Effector memory CD8-positive, alpha-beta T cell (primary cell): ENCODE data around the gene DGKD.

Source experiments
- ATAC-seq: fragments of 150-1000 bp; cut with Tn5 transposase; replicated peaks from 2 replicates; pipeline ENCODE4 v1.10.0; 2021; ENCODE audit warnings: mild to moderate bottlenecking, moderate library complexity
- DNase-seq, 3 experiments: peaks; one replicate each; pipeline ENCODE4 v3.0.0; 2021
- H3K27ac Mint-ChIP-seq, 2 donors: one replicate each; pipeline ENCODE4 v1.8.0; 2022; ENCODE audit warnings: mild to moderate bottlenecking in 2 of 2, mixed read lengths in 2 of 2, moderate library complexity in 2 of 2
- H3K27me3 Mint-ChIP-seq, 2 donors: one replicate each; pipeline ENCODE4 v1.8.0; 2022; ENCODE audit warnings: mixed read lengths in 2 of 2
- H3K36me3 Mint-ChIP-seq: one replicate; pipeline ENCODE4 v1.8.0; 2022; ENCODE audit warnings: mild to moderate bottlenecking, moderate library complexity, mixed read lengths; ENCODE audit not compliant: insufficient read depth
- H3K4me1 Mint-ChIP-seq, 2 donors: one replicate each; pipeline ENCODE4 v1.8.0; 2022; ENCODE audit warnings: low read depth in 2 of 2, mixed read lengths in 2 of 2
- H3K4me3 Mint-ChIP-seq, 2 donors: one replicate each; pipeline ENCODE4 v1.8.0; 2022; ENCODE audit warnings: mild to moderate bottlenecking in 2 of 2, mixed read lengths in 2 of 2, moderate library complexity in 2 of 2
- H3K9me3 Mint-ChIP-seq, 2 donors: one replicate each; pipeline ENCODE4 v1.8.0; 2022; ENCODE audit warnings: mixed read lengths in 2 of 2
- total RNA-seq, 9 experiments: gene quantifications; one replicate each; lab custom pipeline; 2026; lab: John Stamatoyannopoulos, UW

The DGKD gene, protein sequence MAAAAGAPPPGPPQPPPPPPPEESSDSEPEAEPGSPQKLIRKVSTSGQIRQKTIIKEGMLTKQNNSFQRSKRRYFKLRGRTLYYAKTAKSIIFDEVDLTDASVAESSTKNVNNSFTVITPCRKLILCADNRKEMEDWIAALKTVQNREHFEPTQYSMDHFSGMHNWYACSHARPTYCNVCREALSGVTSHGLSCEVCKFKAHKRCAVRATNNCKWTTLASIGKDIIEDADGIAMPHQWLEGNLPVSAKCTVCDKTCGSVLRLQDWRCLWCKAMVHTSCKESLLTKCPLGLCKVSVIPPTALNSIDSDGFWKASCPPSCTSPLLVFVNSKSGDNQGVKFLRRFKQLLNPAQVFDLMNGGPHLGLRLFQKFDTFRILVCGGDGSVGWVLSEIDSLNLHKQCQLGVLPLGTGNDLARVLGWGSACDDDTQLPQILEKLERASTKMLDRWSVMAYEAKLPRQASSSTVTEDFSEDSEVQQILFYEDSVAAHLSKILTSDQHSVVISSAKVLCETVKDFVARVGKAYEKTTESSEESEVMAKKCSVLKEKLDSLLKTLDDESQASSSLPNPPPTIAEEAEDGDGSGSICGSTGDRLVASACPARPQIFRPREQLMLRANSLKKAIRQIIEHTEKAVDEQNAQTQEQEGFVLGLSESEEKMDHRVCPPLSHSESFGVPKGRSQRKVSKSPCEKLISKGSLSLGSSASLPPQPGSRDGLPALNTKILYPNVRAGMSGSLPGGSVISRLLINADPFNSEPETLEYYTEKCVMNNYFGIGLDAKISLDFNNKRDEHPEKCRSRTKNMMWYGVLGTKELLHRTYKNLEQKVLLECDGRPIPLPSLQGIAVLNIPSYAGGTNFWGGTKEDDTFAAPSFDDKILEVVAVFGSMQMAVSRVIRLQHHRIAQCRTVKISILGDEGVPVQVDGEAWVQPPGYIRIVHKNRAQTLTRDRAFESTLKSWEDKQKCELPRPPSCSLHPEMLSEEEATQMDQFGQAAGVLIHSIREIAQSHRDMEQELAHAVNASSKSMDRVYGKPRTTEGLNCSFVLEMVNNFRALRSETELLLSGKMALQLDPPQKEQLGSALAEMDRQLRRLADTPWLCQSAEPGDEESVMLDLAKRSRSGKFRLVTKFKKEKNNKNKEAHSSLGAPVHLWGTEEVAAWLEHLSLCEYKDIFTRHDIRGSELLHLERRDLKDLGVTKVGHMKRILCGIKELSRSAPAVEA
- 61.7 to 255 (median 129) reads per million in 9 experiments for total RNA-seq

- Mint-ChIP-seq H3K27me3 (no peaks in the 10 kb centered on the region), H3K4me1 (peaks cover 48 to 52% of the 10 kb centered on the region in 2 donors), H3K9me3 (no peaks in the 10 kb centered on the region), H3K36me3 (peaks cover 17% of the 10 kb centered on the region), H3K4me3 (peak within 1 kb of the TSS; percentile 91), H3K27ac (peak within 1 kb of the TSS; percentile 64 to 88)
- ATAC-seq (peak; percentile 80), DNase-seq (peak; percentile 54 to 66 (median 58))
Measured at GRCh38 chr2:233353769-233354499, at the start of gene DGKD. Gene DGKD (plus strand): TSS chr2:233354494. CDS start chr2:233354519, 25 bp downstream.

- peaks cover 3% of the 10 kb centered on the region for H3K36me3 Mint-ChIP-seq
- no peak for ATAC-seq
Measured at GRCh38 chr2:233307565-233307964, 46.7 kb upstream of the DGKD start, which contains the start of gene SAG. Gene SAG (plus strand): TSS chr2:233307816. CDS start chr2:233309190, 1,374 bp downstream.

GRCh38 chr2:233311241-233311926, 42.9 kb upstream of the DGKD start:
- Mint-ChIP-seq H3K4me3 (no peak overlapping the region), H3K4me1 (peaks cover 12 to 15% of the 10 kb centered on the region in 2 donors), H3K9me3 (no peaks in the 10 kb centered on the region), H3K27ac (peak overlapping the region in 1 of 2 donors; percentile 19), H3K36me3 (no peaks in the 10 kb centered on the region), H3K27me3 (no peaks in the 10 kb centered on the region)
- ATAC-seq (peak; percentile 51), DNase-seq (no peak)

More at GRCh38 chr2:233307565-233307964, 46.7 kb upstream of the DGKD start, which contains the start of gene SAG:
- DNase-seq, result no peak
- H3K4me1 Mint-ChIP-seq, result peaks cover 10 to 11% of the 10 kb centered on the region in 2 donors
- H3K4me3 Mint-ChIP-seq, result no peak within 1 kb of the TSS
- no peaks in the 10 kb centered on the region for H3K27me3 Mint-ChIP-seq
- no peaks in the 10 kb centered on the region for H3K9me3 Mint-ChIP-seq
- peak within 1 kb of the TSS in 1 of 2 donors; percentile 33 for H3K27ac Mint-ChIP-seq

DNA sequence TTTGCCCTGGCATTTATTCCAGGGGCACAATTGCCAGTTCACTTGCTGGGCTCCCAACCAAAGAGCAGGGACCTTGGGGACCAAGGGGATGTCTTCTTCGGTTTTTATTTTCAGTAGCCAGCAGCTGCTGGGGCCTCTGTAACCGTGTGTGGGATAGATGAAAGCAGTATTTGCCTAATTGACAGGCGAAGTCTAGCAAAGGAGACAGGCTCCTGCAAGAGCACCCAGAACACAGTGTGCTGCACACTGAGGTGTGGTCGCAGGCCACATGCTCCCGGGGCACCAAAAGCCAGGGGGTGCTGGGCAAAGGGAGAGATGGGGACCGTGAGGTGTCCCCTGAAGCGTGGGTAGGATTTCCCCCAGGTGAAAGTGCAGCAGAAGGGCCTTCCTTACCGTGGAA, 41.4 kb upstream of the DGKD start:
- Mint-ChIP-seq H3K4me3 (no peak overlapping the region), H3K27ac (peak overlapping the region; percentile 6 to 19)

GRCh38 chr2:233314180-233314925, 39.9 kb upstream of the DGKD start:
- no peaks in the 10 kb centered on the region for H3K36me3 Mint-ChIP-seq
- H3K27ac Mint-ChIP-seq, result no peak overlapping the region
- no peak for ATAC-seq
- H3K9me3 Mint-ChIP-seq, result no peaks in the 10 kb centered on the region
- peaks cover 13 to 15% of the 10 kb centered on the region in 2 donors for H3K4me1 Mint-ChIP-seq
- H3K27me3 Mint-ChIP-seq, result peaks cover 7 to 10% of the 10 kb centered on the region in 2 donors
- no peak overlapping the region for H3K4me3 Mint-ChIP-seq
- DNase-seq, result no peak

More for the DNA sequence above, 41.4 kb upstream of the DGKD start:
- no peak for ATAC-seq
- Mint-ChIP-seq H3K4me1 (peaks cover 11 to 15% of the 10 kb centered on the region in 2 donors), H3K9me3 (no peaks in the 10 kb centered on the region), H3K36me3 (no peaks in the 10 kb centered on the region), H3K27me3 (no peaks in the 10 kb centered on the region)
- DNase-seq, result no peak

DNA sequence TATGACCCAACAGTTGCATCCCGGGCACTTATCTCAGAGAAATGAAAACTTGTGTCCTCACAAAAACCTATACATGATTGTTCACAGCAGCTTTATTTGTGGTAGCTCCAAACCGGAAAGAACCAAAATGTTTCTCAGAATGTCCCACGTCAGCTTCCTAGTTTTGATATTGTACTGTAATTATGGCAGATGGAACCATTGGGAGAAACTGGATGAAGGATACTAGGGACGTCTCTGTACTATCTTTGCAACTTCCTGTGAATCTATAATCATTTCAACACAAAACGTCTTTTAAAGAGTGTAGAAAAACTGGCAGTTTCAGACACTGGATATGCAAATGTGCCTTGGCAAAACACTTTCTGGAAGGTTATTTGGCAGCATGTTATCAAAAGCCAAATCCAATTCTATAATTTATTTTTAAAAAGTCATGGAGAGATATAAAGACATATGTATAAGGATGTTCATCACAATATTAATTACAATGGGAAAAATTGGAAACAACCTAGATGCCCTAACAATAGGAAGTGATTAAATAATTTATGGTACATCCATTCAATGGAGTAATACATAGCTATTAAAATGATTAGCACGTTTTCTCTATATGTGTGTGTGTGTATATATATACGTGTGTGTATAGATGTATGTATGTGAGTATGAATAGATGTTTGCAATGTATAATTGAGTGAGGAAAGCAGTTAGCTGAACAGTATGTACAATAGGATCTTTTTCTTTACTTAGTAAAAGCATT, 36.9 kb upstream of the DGKD start:
- peaks cover 7 to 15% of the 10 kb centered on the region in 2 donors for H3K4me1 Mint-ChIP-seq
- H3K27ac Mint-ChIP-seq, result no peak overlapping the region
- H3K36me3 Mint-ChIP-seq, result peaks cover 4% of the 10 kb centered on the region
- peaks cover 7 to 17% of the 10 kb centered on the region in 2 donors for H3K27me3 Mint-ChIP-seq
- no peak overlapping the region for H3K4me3 Mint-ChIP-seq
- DNase-seq, result no peak
- ATAC-seq, result no peak
- H3K9me3 Mint-ChIP-seq, result no peaks in the 10 kb centered on the region

- DNase-seq, result no peak
- Mint-ChIP-seq H3K27ac (no peak overlapping the region), H3K4me3 (no peak overlapping the region), H3K9me3 (no peaks in the 10 kb centered on the region), H3K36me3 (peaks cover 4% of the 10 kb centered on the region), H3K27me3 (peaks cover 7 to 17% of the 10 kb centered on the region in 2 donors), H3K4me1 (peaks cover 8 to 11% of the 10 kb centered on the region in 2 donors)
- no peak for ATAC-seq
Measured at GRCh38 chr2:233319256-233319655, 35.0 kb upstream of the DGKD start.

GRCh38 chr2:233320470-233320869, 33.8 kb upstream of the DGKD start:
- H3K27me3 Mint-ChIP-seq, result peaks cover 7 to 17% of the 10 kb centered on the region in 2 donors
- no peak overlapping the region for H3K27ac Mint-ChIP-seq
- H3K36me3 Mint-ChIP-seq, result peaks cover 4% of the 10 kb centered on the region
- DNase-seq (no peak), ATAC-seq (no peak)
- H3K4me1 Mint-ChIP-seq, result peaks cover 8 to 14% of the 10 kb centered on the region in 2 donors
- no peak overlapping the region for H3K4me3 Mint-ChIP-seq
- no peaks in the 10 kb centered on the region for H3K9me3 Mint-ChIP-seq

DNA sequence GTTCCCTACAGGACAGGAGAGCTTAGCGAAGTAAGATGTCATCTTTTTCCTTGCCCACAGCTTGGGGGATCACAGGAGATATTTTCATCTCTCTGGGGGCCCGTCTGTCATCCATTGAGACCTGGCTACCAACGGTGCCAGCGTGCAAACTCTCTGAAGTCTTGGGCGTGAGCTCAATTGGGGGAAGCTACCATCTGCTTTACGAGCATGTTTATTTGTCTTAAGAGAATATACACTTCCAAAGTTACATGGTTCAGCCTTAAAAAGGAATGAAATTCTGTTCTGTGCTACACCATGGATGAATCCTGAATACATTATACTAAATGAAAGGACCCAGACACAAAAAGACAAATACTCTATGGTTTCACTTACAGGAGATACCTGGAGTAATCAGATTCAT, 33.1 kb upstream of the DGKD start:
- Mint-ChIP-seq H3K36me3 (peaks cover 4% of the 10 kb centered on the region), H3K27me3 (peaks cover 7 to 17% of the 10 kb centered on the region in 2 donors), H3K9me3 (no peaks in the 10 kb centered on the region), H3K4me3 (no peak overlapping the region), H3K27ac (peak overlapping the region; percentile 49 to 53), H3K4me1 (peaks cover 8 to 16% of the 10 kb centered on the region in 2 donors)
- DNase-seq, result no peak
- ATAC-seq, result no peak

DNA sequence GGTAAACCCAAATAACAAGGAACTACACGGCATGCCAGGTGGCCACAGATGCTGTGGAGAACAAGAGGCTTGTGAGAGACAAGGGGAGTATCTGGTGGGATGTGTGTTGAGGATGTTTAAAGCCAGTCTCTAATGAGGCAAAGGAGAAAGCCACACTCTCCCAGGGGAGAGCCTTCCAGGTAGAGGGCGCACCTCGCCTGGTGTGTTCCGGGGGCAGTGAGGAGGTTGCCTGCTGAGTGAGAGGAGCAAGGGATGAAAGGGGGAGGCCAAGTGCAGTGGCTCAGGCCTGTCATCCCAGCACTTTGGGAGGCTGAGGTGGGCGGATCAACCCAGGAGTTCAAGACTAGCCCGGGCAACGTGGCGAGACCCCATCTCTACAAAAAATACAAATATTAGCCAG, 30.4 kb upstream of the DGKD start:
- peaks cover 11 to 14% of the 10 kb centered on the region in 2 donors for H3K4me1 Mint-ChIP-seq
- peaks cover 1 to 11% of the 10 kb centered on the region in 2 donors for H3K27me3 Mint-ChIP-seq
- no peak overlapping the region for H3K4me3 Mint-ChIP-seq
- ATAC-seq, result no peak
- H3K36me3 Mint-ChIP-seq, result peaks cover 4% of the 10 kb centered on the region
- DNase-seq, result no peak
- no peak overlapping the region for H3K27ac Mint-ChIP-seq
- H3K9me3 Mint-ChIP-seq, result no peaks in the 10 kb centered on the region

DNA sequence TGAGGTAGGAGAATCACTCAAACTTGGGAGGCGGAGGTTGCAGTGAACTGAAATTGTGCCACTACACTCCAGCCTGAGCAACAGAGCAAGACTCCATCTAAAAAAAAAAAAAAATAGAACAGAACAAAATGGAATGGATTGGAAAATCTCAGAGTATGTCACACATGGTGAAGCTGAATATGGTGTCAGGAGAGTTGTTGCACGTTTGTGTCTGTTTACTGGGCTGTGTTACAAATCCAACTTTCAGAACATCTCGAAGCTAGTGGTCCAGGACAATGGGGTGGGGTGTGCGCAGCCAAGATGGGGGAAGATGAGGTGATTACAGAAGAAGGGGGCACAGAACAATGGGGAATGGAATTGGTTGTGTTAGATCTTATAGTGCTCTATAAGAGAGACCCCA, 29.0 kb upstream of the DGKD start:
- H3K9me3 Mint-ChIP-seq, result no peaks in the 10 kb centered on the region
- H3K4me1 Mint-ChIP-seq, result peaks cover 19 to 23% of the 10 kb centered on the region in 2 donors
- H3K4me3 Mint-ChIP-seq, result no peak overlapping the region
- peaks cover 4% of the 10 kb centered on the region for H3K36me3 Mint-ChIP-seq
- ATAC-seq (no peak), DNase-seq (no peak)
- H3K27ac Mint-ChIP-seq, result no peak overlapping the region
- H3K27me3 Mint-ChIP-seq, result peaks cover 0 to under 1% of the 10 kb centered on the region in 2 donors
